ENCODE results near the gene TPBGL. TPM values are rescaled to one million over a fixed set of nuclear protein-coding genes. Genes with fewer than 3 reads are reported as not detected.

Gene TPBGL, protein sequence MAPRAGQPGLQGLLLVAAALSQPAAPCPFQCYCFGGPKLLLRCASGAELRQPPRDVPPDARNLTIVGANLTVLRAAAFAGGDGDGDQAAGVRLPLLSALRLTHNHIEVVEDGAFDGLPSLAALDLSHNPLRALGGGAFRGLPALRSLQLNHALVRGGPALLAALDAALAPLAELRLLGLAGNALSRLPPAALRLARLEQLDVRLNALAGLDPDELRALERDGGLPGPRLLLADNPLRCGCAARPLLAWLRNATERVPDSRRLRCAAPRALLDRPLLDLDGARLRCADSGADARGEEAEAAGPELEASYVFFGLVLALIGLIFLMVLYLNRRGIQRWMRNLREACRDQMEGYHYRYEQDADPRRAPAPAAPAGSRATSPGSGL
- 1.6 TPM for total RNA-seq
- long read RNA-seq: 0 reads

DNA sequence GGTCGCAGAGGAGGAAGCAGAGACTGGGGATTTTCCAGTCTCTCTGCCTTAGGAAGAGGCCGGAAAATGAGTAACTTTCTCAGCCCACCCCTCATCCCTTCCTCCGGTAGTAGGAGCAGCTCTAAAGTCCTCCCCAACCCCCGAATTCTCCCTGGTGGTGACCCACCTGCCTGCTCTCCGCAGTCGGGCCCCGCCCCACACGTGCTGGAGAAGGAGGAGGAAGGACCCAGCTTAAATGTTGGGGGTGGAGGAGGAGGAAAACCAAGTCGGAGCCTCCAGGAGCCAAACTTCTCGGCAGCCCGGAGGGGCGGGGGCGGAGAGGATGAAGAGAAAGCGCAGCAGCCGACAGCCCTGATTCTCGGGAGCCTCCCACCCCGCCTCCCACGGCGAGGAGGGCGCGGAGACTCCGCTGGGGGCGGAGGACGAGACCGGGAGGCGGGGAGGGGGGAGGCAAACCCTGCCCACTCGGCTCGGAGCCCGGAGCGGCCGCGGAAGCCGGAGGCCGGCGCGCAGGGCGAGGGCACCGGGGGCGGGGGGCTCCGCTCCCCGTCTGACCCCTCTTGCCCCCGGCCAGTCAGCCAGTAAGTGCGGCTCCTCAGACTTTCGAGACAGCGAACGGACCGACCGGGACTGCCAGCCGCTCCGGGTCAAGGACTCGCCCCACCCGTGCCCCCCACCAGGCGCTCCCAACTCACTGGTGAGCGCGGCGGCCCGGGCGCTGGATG is at the start of gene TPBGL:
Gene TPBGL, plus strand, starts transcription at position 464 of the 725 bp plus-strand sequence. CDS start 276 bp downstream, outside the sequence.
- peak; percentile 87 for DNase-seq (ENCODE audit: low spot score)

DNA sequence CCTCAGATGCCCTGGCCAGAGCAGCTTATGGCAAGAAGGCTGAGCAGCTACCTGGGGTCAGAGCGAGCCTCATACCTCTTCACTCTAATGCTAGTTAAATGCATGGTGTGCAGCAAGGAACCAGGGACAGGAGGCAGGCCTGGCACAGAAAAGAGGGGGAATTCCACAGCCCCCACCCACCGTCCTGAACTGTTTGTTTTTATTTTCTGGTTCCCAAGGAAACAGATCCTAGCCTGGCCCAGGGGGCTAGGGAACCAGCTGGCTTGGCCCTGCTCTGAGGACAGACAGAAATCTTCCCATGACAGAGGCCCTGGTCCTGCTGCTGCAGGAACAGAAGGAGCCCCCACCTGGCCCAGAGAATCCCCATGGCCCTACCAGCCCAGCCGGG is 49.2 kb upstream of the TPBGL start:
- DNase-seq (ENCODE audit: low spot score): no peak

- no peak for DNase-seq (ENCODE audit: low spot score)
Observed at GRCh38 chr11:75193271-75193670, 47.3 kb upstream of the TPBGL start.

DNA sequence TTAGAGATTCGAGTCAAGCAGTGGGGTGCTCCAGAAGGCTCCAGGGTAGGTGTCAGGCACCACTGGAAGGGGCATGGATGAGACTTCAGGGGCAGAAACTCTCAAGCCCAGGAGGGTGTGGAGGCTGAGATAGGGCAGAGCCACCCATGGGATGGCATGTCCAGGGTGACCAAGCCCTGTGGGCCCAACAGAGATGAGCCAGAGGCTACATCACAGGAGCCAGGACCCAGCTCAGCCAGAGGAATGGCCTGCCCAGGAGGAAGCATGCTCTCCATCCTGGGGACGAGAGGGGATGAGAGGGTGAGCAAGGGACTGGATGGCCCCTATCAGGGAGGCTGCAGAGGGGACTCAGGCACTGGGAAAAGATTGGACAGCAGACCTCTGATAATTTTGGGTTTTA is 46.9 kb upstream of the TPBGL start:
- no peak for DNase-seq (ENCODE audit: low spot score)

DNA sequence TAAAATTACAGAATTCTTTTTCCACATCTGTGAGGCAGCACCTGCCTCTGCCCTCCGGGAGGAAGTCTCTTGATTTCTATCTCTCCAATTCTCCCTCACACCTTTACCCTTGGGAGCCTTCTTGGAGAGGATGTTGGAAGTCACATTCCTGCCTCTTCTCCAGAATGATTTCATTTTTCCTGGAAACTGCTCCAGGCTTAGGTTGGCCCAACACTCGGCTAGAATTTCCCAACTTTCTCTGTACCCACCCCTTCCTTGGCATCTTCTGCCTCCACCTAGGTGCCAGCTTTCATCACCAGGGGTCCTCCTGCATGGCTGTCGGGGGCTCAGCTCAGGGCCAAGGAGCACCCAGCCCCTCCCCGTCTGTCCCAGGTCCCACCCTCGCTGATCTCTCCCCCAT is 46.4 kb upstream of the TPBGL start:
- DNase-seq (ENCODE audit: low spot score): no peak

- DNase-seq (ENCODE audit: low spot score): no peak
Observed at GRCh38 chr11:75195167-75195962, 45.2 kb upstream of the TPBGL start.

DNA sequence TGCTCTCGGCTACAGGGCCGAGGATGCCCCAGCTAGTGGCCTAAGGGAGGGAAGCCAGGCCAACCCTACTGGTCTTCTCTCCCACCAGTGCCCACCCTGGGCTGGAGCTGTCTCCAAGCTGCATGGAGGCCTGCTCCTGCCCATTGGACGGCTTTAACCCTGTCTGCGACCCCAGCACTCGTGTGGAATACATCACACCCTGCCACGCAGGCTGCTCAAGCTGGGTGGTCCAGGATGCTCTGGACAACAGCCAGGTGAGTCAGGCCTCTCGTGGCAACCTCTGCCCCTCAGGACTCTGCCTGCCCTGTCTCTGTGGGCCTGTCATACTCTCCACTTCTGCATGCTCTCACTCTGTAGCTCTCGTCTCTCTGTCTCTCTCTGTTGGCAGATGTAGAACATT is 44.1 kb upstream of the TPBGL start:
- DNase-seq (ENCODE audit: low spot score): no peak

DNA sequence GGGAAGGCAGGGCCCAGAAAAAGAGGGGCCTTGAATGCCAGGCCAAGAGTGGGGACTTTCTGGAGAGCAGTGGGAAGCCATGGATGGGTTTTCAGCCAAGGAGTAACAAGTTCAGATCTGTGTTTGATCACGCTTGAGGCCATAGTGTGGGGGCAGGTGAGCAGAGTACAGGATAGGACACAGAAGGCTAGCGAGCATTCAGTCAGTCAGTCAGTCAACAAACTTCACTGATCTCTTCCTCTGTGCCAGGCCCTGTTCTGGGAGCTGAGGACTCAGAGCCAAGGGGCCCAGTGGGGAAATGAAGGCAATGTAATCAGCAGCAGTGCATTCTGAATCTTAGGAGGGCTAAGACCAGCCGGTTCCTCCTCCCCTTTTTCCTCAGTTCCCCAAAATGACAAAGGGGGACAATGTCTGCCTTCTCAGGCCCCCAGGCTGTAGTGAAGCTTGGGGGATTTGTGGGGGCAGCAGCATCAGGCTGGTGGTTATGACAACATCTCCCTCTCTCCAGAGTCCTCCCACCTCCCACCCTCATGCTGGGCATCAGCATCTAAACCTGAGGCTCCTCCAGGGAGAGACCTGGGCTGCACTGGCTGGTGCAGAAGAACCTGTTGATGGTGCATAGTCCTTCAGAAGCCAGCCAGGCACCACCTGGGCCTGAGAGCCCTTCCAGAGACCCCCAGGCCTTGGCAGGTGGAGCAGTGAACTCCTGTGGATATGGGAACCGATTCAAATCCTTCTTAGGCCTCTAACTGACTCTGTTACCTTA is 42.9 kb upstream of the TPBGL start:
- DNase-seq (ENCODE audit: low spot score): no peak

GRCh38 chr11:75198278-75198973 is 42.1 kb upstream of the TPBGL start:
- DNase-seq (ENCODE audit: low spot score): no peak

DNA sequence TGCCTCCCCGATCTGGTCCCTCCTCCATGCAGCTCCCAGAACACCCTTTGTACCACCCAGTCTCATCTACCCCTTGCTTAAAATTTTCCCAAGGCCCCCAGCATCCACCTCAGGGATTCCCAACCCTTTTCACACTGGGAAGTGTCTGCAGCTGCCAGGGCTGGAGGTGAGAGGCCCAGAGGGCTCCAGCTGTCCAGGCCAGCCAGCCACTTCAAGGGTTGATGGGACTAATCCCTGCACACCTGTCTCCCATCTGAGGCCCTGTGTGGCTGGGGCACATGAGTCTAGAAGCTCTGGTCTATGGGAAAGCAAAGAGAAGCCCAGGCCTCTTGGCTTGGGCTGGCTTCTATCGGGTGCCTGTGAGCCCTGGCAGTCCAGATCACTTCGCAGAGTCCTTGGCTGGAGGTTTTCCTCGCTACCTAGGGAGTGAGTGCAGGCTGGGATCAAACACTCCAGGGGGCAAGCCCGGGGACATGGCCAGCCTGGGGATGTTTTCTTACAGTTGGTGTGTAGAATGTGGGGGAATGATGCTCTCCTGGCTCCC is 41.1 kb upstream of the TPBGL start:
- no peak for DNase-seq (ENCODE audit: low spot score)

DNA sequence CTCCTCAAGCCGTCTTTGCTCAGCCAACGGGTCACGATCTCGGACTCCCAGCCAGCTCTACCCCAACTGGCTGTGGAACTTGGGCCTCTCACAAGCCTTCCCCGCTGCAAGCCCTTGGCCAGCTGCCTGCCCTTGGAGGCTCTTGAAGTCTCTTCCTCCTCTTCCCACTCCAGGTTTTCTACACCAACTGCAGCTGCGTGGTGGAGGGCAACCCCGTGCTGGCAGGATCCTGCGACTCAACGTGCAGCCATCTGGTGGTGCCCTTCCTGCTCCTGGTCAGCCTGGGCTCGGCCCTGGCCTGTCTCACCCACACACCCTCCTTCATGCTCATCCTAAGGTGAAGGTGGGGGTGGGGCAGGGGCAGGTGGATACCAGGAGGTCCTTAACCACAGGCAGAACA is 40.5 kb upstream of the TPBGL start:
- DNase-seq (ENCODE audit: low spot score): no peak

DNA sequence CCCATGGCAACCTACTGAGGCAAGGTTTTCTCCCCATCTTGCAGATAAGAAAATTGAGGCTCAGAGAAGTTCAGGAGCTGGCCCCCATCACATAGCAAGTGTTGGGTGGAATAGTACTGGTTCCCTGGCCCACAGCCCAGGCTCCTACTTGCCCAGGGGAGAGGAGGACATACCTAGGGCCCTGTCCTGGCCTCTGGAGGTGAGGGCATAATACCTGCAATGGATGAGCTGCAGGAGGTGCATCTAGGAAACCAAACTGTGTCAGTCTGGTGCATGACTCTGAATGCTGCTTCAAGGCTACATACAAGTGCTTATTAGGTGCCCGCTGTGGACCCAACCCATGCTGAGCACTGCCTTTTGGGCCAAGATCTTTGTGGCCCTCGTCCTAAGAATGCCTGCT is 40.0 kb upstream of the TPBGL start:
- no peak for DNase-seq (ENCODE audit: low spot score)

DNA sequence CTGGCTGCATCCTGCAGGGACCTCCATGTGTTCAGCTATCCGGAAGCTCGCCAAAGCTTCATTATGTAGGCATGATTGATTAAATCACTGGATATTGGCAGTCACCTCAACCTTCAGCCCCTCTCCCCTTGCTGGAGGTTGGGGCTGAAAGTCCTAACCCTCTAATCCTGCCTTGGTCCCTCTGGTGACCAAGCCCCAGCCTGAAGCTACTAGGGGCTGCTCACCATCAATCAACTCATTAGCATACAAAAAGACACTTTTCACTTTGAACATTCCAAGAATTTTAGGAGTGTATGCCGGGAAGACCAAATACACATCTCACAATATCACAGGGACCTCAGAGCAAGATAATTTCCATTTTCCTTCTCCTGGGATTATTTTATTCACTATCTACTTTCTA is 38.8 kb upstream of the TPBGL start:
- no peak for DNase-seq (ENCODE audit: low spot score)

DNA sequence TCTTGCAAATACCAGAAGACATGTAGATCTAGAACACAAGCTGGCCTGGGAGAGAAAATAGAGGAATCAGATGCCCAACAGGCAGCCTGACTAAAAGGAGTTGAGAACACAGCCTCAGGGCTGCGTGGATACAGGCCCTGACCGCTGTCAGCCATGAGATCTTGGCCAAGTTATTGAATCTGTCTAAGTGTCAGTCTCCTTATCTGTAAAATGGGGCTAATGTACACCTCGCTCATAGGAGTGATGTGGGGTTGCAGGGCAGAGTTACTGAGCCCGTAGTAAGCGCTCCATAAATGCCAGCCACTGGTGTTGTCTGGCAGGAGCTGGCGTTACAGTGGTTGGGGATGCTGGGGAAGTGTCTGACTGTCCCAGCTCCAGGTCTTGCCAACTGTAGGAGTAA is 38.4 kb upstream of the TPBGL start:
- no peak for DNase-seq (ENCODE audit: low spot score)

- DNase-seq (ENCODE audit: low spot score): peak; percentile 80
Observed at GRCh38 chr11:75203138-75203537, 37.4 kb upstream of the TPBGL start.

DNA sequence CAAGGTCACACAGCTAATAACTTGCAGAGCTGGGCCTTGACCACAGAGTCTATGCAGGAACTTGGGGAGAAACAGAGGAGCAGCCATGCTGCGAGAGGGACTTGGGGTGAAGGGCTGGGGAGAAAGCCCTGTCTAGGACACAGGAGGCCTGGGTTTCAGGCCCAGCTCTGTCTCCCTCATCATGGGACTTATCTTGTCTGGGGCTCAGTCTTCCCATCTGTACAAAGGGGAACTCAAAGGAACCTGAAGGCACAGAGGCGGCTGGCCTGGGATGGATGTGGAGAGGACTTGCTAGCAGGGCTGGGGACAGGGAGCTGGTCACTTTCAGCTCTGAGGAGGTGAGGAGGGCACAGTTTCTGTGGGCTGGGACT is 36.9 kb upstream of the TPBGL start:
- DNase-seq (ENCODE audit: low spot score): no peak

GRCh38 chr11:75204012-75204674 is 36.4 kb upstream of the TPBGL start:
- DNase-seq (ENCODE audit: low spot score): no peak

- no peak for DNase-seq (ENCODE audit: low spot score)
Observed at GRCh38 chr11:75204685-75205563, 35.6 kb upstream of the TPBGL start.

DNA sequence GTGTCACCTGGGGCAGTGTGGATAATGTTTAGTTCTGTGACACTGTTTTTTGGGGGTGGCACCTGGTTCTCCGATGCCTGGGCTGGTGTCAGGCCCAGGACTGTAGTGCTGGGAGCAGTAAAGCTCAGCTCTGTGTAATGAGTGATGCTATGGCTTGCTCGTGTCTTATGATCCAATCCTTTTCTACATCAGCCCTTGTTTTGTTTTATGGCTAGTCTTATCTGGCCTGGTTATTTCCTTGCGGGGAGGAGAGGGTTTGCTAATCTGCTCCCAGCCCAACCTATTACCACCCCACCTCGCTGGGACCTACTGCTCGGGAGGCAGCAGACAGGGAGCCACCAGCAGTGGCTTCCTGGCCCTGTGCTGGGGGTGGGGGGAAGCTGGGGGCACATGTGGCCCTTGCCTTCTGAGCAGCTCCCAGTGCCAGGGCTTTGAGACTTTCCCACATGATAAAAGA is 35.0 kb upstream of the TPBGL start:
- no peak for DNase-seq (ENCODE audit: low spot score)

All from mesenteric fat pad (tissue), 1 donor.